Measurements from ENCODE around the gene IL17RA.

DNA sequence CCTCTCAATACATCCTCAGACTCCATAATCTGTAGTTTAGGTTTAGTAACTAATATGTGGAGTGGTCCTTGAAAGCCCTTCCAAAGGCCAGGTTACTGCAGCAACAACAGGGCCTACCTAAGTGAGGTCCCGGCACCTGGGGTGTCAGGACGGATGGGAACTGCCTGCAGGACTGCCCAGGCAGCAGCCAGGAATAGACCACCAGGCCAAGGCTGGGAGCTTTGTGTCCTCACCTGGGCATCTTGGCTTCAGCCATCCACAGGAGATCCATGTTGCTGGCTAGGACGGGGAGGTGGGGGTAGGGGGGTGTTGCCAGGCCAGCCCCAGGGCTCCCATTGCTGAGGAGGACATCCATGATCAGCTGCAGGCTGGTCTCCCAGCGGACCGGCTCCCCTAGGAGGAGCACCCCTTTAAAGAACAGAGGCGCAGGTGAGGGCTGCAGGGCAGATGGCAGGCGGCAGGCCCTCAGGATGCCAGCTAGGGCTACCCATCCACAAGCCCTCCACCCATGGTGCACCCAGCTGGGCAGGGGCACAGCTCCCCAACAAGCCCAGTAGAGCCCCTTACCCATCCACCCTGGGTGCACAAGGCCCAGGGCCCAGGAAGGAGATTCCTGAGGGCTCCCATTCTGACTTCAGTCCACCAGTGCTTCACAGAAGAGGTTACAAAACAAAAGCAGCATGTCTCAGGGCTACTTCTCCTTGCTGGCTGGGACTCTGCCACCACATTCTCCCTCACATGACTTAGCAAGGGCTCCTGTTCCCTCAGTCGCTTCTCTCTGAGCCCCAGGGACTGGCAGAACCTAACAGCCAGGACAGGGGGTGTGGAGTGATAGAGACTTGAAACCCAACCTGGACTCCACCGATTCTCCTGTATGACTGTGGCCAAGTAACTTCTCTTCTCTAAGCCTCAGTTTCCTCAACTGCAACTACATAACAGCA lies 56.3 kb downstream of the IL17RA start:
- TF ChIP-seq, protein P1, sequence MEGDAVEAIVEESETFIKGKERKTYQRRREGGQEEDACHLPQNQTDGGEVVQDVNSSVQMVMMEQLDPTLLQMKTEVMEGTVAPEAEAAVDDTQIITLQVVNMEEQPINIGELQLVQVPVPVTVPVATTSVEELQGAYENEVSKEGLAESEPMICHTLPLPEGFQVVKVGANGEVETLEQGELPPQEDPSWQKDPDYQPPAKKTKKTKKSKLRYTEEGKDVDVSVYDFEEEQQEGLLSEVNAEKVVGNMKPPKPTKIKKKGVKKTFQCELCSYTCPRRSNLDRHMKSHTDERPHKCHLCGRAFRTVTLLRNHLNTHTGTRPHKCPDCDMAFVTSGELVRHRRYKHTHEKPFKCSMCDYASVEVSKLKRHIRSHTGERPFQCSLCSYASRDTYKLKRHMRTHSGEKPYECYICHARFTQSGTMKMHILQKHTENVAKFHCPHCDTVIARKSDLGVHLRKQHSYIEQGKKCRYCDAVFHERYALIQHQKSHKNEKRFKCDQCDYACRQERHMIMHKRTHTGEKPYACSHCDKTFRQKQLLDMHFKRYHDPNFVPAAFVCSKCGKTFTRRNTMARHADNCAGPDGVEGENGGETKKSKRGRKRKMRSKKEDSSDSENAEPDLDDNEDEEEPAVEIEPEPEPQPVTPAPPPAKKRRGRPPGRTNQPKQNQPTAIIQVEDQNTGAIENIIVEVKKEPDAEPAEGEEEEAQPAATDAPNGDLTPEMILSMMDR (IDR thresholded peaks at IDR 0.05; ENCODE audit: low read length), result no peak
- no peak for TF ChIP-seq EZH2 (IDR thresholded peaks at IDR 0.05; ENCODE audit: borderline replicate concordance, low read length)

All from OCI-LY1 (cell line).